ENCODE measurements around the gene CDKAL1.

DNA sequence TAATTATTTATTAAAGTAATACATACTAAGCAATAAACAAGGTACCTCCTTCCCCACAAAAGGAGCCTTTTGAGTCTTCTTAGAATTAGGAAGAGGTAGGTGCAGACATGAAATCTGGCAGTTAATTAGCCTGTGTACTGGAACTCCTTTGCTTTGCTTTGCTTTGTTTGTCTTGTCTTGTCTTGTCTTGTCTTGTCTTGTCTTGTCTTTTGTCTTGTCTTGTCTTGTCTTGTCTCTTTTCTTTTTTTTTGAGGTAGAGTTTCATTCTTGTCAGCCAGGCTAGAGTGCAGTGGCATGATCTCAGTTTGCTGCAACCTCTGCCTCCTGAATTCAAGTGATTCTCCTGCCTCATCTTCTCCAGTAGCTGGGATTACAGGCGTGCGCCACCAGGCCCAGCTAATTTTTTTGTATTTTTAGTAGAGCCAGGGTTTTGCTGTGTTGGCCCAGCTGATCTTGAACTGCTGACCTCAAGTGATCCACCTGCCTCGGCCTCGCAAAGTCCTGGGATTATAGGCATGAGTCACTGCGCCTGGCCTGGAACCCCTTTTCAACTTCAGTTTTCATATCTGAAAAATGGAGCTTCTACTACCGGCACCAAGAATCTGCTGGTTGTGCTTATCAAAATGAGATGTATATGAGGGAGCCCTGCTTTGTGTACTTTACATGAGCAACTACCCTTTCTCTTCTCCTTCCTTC lies 301.2 kb downstream of the CDKAL1 start:
- TF ChIP-seq EP300 (IDR thresholded peaks at IDR 0.05; ENCODE audit: borderline replicate concordance in 1 of 2, low read depth in 2 of 2, low read length in 2 of 2) (no peak), EZH2 (IDR thresholded peaks at IDR 0.05; ENCODE audit: low read depth, low read length, severe bottlenecking) (no peak), ASH2L (IDR thresholded peaks at IDR 0.05; ENCODE audit: low read length) (no peak), POLR2A (IDR thresholded peaks at IDR 0.05; ENCODE audit: control extremely low read depth in 1 of 2, low read depth in 2 of 2, low read length in 2 of 2) (no peak), SIRT6 (IDR thresholded peaks at IDR 0.05; ENCODE audit: low read length) (no peak), SP2 (IDR thresholded peaks at IDR 0.05; ENCODE audit: low read length) (no peak), MAFK (IDR thresholded peaks at IDR 0.05; ENCODE audit: low read depth, low read length) (no peak), YY1 (IDR thresholded peaks at IDR 0.05; ENCODE audit: low read depth, low read length) (no peak), RAD21 (IDR thresholded peaks at IDR 0.05 in 1 of 2, conservative IDR thresholded peaks at IDR 0.05 in 1 of 2; ENCODE audit: low read depth in 2 of 2, low read length in 2 of 2) (no peak), KDM5A (IDR thresholded peaks at IDR 0.05; ENCODE audit: low read length) (no peak), RFX5 (IDR thresholded peaks at IDR 0.05; ENCODE audit: borderline replicate concordance, low read depth, low read length) (no peak), GABPA (IDR thresholded peaks at IDR 0.05; ENCODE audit: borderline replicate concordance, insufficient read depth, low read length) (no peak)
- TF ChIP-seq, protein P1, sequence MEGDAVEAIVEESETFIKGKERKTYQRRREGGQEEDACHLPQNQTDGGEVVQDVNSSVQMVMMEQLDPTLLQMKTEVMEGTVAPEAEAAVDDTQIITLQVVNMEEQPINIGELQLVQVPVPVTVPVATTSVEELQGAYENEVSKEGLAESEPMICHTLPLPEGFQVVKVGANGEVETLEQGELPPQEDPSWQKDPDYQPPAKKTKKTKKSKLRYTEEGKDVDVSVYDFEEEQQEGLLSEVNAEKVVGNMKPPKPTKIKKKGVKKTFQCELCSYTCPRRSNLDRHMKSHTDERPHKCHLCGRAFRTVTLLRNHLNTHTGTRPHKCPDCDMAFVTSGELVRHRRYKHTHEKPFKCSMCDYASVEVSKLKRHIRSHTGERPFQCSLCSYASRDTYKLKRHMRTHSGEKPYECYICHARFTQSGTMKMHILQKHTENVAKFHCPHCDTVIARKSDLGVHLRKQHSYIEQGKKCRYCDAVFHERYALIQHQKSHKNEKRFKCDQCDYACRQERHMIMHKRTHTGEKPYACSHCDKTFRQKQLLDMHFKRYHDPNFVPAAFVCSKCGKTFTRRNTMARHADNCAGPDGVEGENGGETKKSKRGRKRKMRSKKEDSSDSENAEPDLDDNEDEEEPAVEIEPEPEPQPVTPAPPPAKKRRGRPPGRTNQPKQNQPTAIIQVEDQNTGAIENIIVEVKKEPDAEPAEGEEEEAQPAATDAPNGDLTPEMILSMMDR (IDR thresholded peaks at IDR 0.05; ENCODE audit: control extremely low read depth in 1 of 3, insufficient read depth in 1 of 3, low read depth in 1 of 3, low read length in 3 of 3) = no peak
- TF ChIP-seq, protein P2, sequence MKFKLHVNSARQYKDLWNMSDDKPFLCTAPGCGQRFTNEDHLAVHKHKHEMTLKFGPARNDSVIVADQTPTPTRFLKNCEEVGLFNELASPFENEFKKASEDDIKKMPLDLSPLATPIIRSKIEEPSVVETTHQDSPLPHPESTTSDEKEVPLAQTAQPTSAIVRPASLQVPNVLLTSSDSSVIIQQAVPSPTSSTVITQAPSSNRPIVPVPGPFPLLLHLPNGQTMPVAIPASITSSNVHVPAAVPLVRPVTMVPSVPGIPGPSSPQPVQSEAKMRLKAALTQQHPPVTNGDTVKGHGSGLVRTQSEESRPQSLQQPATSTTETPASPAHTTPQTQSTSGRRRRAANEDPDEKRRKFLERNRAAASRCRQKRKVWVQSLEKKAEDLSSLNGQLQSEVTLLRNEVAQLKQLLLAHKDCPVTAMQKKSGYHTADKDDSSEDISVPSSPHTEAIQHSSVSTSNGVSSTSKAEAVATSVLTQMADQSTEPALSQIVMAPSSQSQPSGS (IDR thresholded peaks at IDR 0.05; ENCODE audit: low read length) = no peak

Data from H1 (cell line).